Measurements from ENCODE around the gene UTS2B. TPM values are rescaled to one million over a fixed set of nuclear protein-coding genes. Genes with fewer than 3 reads are reported as not detected.

Gene UTS2B
- total and polyA plus RNA-seq, 9 of the 15 experiments (the other 6 are each of a cell fraction or from before 2014, with no cell fraction given) = 0.06 TPM; not detected in 8

- Histone ChIP-seq H3K79me2 (ENCODE audit: control insufficient read depth, insufficient read depth, low read length) (no peaks in the 10 kb centered on the region), H2AFZ (ENCODE audit: low read depth, low read length) (no peak overlapping the region), H3K9ac (ENCODE audit: insufficient read depth in 1 of 2, low read depth in 2 of 2, low read length in 2 of 2) (no peak overlapping the region), H3K27me3 (ENCODE audit: control insufficient read depth in 2 of 2, insufficient read depth in 2 of 2, low read length in 2 of 2) (0 out of 5 replicates have a peak, but pooled peaks cover 0 to 3% of the 10 kb centered on the region in 2 experiments), H3K9me1 (ENCODE audit: control insufficient read depth, insufficient read depth, low read length) (no peaks in the 10 kb centered on the region), H3K27ac (ENCODE audit: extremely low read depth, low read depth, low read length) (no peak overlapping the region), H3K4me2 (ENCODE audit: insufficient read depth, low read length) (no peak overlapping the region), H3K4me1 (replicated peaks in 1 of 2; ENCODE audit: control insufficient read depth in 2 of 2, insufficient read depth in 2 of 2, low read length in 2 of 2) (no peaks in the 10 kb centered on the region; a peak in 1 of 5 replicates), H3K9me3 (replicated peaks; ENCODE audit: control insufficient read depth, insufficient read depth, low read depth, low read length) (no peaks in the 10 kb centered on the region), H3K36me3 (ENCODE audit: control insufficient read depth, insufficient read depth, low read length) (no peaks in the 10 kb centered on the region), H4K20me1 (replicated peaks; ENCODE audit: control insufficient read depth, insufficient read depth, low read length) (no peaks in the 10 kb centered on the region), H3K4me3 (no peak overlapping the region)
- FAIRE-seq (no peak), DNase-seq (ENCODE audit: extremely low read depth in 1 of 4, low spot score in 3 of 4) (no peak), ATAC-seq (no peak)
- intact Hi-C loops (cut with micrococcal nuclease) = no loop called here
- POLR2A ChIA-PET = no interaction called here
- no peak for TF ChIP-seq PBX2 (CRISPR knock-in tag; IDR thresholded peaks at IDR 0.05; ENCODE audit: low read depth)
- 0 out of 2 replicates have a peak, but pooled peaks have one; percentile 19 for TF ChIP-seq PBX2 (tag; conservative IDR thresholded peaks at IDR 0.05; ENCODE audit: low read depth)
- peak; percentile 15 for TF ChIP-seq MEIS2 (IDR thresholded peaks at IDR 0.05; ENCODE audit: partially characterized antibody)
- TF ChIP-seq DNMT1 (IDR thresholded peaks at IDR 0.05) = no peak
- no peak for TF ChIP-seq ZNF444 (CRISPR knock-in tag; IDR thresholded peaks at IDR 0.05)
- CTCF ChIA-PET (ENCODE audit: low intra/inter-chr PET ratio) = no interaction called here
- BruUV-seq (replicated peaks) = no TSS peak
- WGBS (ENCODE audit: insufficient coverage, low coverage, missing lambda C conversion rate) = 0% methylated on average over 4 of the region's 4 CpGs
- in situ Hi-C loops (cut with MboI) = no loop called here
Measured at GRCh38 chr3:191296041-191296541, 34.2 kb downstream of the UTS2B start.

Measured in K562 (cell line).